Dendritic cell treated with granulocyte-macrophage colony-stimulating factor and Interleukin-4, amounts not matched to agents 40 ng/mL and 50 ng/mL, for 4 days (primary cell): Measurements from ENCODE around the gene SPRYD7.

Experiments
- H3K27ac Mint-ChIP-seq: one replicate; pipeline ENCODE4 v1.8.0; 2022; ENCODE audit warnings: mild to moderate bottlenecking, mixed read lengths
- H3K27me3 Mint-ChIP-seq: one replicate; pipeline ENCODE4 v1.8.0; 2022; ENCODE audit warnings: mild to moderate bottlenecking, mixed read lengths
- H3K36me3 Mint-ChIP-seq: one replicate; pipeline ENCODE4 v1.8.0; 2022; ENCODE audit warnings: low read depth, mixed read lengths
- H3K4me1 Mint-ChIP-seq: one replicate; pipeline ENCODE4 v1.8.0; 2022; ENCODE audit warnings: low read depth, mixed read lengths
- H3K4me3 Mint-ChIP-seq: one replicate; pipeline ENCODE4 v1.8.0; 2022; ENCODE audit warnings: mild to moderate bottlenecking, moderate library complexity, mixed read lengths
- H3K9me3 Mint-ChIP-seq: one replicate; pipeline ENCODE4 v1.8.0; 2022; ENCODE audit warnings: mixed read lengths
- intact Hi-C: fragments of 100-400 bp; cut with micrococcal nuclease; formaldehyde crosslinking; loops from one replicate; pipeline ENCODE4 v1.15.0; 2022

SPRYD7 gene

DNA sequence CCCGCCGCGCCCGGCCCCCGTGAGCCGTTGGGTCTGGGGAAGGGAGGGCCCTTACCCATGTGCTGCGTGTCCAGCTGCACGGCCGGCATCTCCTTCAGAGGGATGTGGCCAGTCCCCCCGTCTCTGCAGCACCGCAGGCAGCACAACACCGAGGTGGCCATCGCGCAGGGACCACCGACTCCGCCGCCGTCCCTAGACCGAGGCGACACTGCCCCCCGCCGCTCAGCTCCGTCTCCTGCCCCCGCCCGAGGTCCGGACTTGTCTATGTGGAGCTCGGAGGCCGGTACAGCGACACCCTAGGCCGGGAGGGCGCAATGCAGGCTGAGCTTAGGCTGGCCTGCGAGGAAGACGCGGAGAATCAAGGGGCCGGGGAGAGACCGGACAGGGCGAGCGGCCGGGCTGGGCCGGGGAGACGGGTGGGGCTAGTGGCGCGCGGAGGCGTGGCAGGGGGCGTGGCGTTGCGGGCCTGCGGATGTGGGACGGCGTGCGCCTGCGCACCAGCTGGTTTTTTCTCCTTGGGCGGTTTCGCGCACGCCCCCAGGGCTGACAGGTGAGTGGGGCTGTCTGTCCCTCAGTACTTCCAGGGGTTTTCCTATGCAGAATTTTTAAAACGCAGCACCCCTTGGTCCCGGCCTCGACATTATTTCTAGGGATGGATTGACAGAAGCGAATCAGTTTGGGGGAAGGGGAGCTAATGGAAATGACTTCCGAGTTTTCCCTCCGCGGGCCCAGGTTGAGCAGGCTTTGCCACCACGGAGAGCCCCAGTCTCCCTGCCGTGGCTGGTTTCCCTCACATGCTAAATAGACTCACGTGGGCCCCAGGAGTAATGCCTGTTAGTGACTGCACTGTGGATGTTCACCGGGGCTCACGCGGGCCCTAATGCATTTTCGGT, at the start of gene SPRYD7:
Gene SPRYD7, minus strand, starts transcription at position 266 of the 893 bp plus-strand sequence. Its CDS starts 105 bp downstream, at position 161.
- Mint-ChIP-seq H3K4me1 (peaks cover 22% of the 10 kb centered on the region), H3K27me3 (no peaks in the 10 kb centered on the region), H3K27ac (peak within 1 kb of the TSS; percentile 79), H3K9me3 (no peaks in the 10 kb centered on the region), H3K36me3 (peaks cover 16% of the 10 kb centered on the region), H3K4me3 (peak within 1 kb of the TSS; percentile 78)
- intact Hi-C loops = loop anchor here (1.0 kb wide), 2 partner anchors 61 to 143 kb away; partner anchors contain the start of gene TRIM13

DNA sequence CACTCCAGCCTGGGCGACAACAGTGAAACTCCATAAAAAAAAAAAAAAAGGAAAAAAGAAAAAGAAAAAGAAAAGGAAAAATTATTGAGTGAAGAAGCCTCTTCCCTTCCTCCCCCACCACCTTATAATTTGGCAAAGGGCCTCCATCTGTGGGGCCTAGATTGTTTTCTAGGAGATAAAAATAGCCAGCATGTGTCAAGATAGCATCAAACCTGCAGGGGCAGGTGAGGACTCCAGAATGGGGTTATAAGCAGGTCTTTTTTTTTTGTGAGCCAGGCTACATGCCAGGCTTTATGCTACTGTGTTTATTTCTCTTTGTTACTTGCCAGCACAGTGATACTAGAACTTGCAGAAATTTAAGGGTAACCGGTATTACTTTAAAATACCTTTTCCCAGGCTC, 49.0 kb upstream of the SPRYD7 start:
- H3K4me3 Mint-ChIP-seq = no peak overlapping the region
- no peaks in the 10 kb centered on the region for H3K4me1 Mint-ChIP-seq
- no peaks in the 10 kb centered on the region for H3K9me3 Mint-ChIP-seq
- H3K27ac Mint-ChIP-seq = no peak overlapping the region
- intact Hi-C loops = no loop called here
- H3K27me3 Mint-ChIP-seq = no peaks in the 10 kb centered on the region
- peaks cover 54% of the 10 kb centered on the region for H3K36me3 Mint-ChIP-seq

DNA sequence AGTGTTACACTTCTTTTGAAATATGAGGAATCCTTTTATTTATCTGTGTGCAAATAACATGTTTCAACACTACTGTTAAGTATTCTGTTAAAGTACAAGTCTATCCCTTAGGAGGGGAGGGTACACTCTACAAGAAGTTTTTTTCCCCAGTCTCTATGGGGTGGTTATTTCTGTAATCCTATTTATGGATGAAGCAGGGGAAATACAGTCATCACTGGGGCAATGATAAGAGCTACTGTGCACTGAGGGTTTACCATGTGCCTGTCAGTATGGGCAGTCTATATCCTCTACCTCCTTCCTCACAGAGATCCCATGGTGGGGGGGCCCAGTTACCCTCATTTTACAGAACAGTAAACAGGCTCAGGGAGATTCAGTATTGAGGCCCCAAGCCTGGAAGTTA, 44.1 kb upstream of the SPRYD7 start:
- intact Hi-C loops = no loop called here
- H3K36me3 Mint-ChIP-seq = peaks cover 28% of the 10 kb centered on the region
- H3K4me3 Mint-ChIP-seq = no peak overlapping the region
- H3K4me1 Mint-ChIP-seq = peaks cover 9% of the 10 kb centered on the region
- H3K27ac Mint-ChIP-seq = no peak overlapping the region
- H3K9me3 Mint-ChIP-seq = no peaks in the 10 kb centered on the region
- no peaks in the 10 kb centered on the region for H3K27me3 Mint-ChIP-seq

- peaks cover 9% of the 10 kb centered on the region for H3K4me1 Mint-ChIP-seq
- H3K9me3 Mint-ChIP-seq = no peaks in the 10 kb centered on the region
- no peaks in the 10 kb centered on the region for H3K27me3 Mint-ChIP-seq
- H3K27ac Mint-ChIP-seq = peak overlapping the region; percentile 27
- no peak overlapping the region for H3K4me3 Mint-ChIP-seq
- intact Hi-C loops = loop anchor here (2.0 to 5.0 kb wide), 4 partner anchors 555 to 1089 kb away; no protein-coding TSS in a partner anchor
- H3K36me3 Mint-ChIP-seq = peaks cover 26% of the 10 kb centered on the region
Measured at GRCh38 chr13:49977992-49978391, 41.9 kb upstream of the SPRYD7 start.

DNA sequence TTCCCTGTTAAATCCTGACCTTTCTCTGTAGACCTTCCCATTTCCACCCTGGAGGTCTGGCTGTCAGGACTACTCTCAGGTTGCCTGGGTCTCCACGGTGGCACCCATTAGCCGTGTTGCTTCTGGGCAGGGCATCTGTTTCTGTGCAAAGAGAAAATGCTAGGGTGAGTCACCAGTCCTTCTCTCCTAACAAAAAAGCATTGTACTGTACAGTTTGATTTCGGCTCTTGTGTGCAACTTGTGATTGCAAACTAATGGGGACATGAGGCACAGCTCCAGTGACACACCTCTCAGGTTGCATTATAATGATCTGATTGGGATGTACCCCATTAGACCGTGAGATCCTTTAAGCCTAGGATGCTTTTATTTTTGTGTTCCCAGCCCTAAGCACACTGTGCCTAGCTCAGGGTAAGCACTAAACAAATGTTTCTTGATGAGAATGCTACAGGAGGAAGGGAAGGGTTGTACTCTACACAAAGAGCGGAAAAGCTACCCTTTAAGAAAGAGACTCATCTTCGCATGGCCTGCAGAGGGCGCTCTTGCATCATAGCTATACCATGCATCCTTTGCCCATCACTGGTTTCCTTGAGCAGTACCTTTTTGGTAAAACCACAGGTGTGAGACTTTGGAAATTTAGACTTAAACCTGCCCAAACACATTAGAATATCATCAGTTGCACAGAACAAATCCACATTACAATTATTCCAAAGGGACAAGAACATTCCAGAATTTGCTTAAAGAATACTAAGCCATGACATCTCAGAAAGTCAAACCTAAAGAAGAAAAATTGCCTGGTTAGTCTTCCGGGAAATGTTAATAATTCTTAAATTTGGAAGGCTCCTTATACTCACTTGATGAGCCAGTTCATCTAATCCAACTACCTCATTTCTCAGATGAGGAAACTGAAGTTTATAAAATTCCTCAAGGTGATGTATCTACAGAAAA, 40.4 kb upstream of the SPRYD7 start:
- Mint-ChIP-seq H3K4me1 (peaks cover 9% of the 10 kb centered on the region), H3K4me3 (no peak overlapping the region), H3K27me3 (no peaks in the 10 kb centered on the region), H3K27ac (no peak overlapping the region), H3K36me3 (peaks cover 24% of the 10 kb centered on the region), H3K9me3 (no peaks in the 10 kb centered on the region)
- intact Hi-C loops = loop anchor here (2.0 to 5.0 kb wide), 4 partner anchors 556 to 1091 kb away; no protein-coding TSS in a partner anchor

- Mint-ChIP-seq H3K27me3 (no peaks in the 10 kb centered on the region), H3K36me3 (peaks cover 24% of the 10 kb centered on the region), H3K4me1 (peaks cover 9% of the 10 kb centered on the region), H3K27ac (no peak overlapping the region), H3K4me3 (no peak overlapping the region), H3K9me3 (no peaks in the 10 kb centered on the region)
- intact Hi-C loops = loop anchor here (2.0 to 5.0 kb wide), 4 partner anchors 557 to 1091 kb away; no protein-coding TSS in a partner anchor
Measured at GRCh38 chr13:49975826-49976225, 39.7 kb upstream of the SPRYD7 start.

DNA sequence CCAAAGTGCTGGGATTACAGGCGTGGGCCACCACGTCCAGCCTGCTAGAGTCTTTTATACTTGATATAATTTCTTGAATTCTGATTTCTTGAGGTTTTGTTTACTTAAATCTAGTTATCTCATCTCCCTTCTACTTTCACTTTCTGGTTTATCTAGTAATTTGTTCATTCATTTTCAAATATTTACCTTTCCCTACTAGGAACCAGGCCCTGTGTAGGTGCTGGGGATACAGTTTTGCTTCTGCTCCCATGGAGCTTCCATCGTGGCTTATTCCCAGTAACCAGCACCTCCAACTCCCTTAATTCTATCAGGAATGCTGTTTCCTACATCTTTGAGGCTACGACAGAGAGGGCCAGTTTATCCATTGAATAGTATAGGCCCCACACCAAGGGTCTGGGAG, 36.6 kb upstream of the SPRYD7 start:
- Mint-ChIP-seq H3K4me3 (no peak overlapping the region), H3K36me3 (peaks cover 24% of the 10 kb centered on the region), H3K9me3 (no peaks in the 10 kb centered on the region), H3K4me1 (peaks cover under 1% of the 10 kb centered on the region), H3K27me3 (no peaks in the 10 kb centered on the region), H3K27ac (no peak overlapping the region)
- intact Hi-C loops = no loop called here

DNA sequence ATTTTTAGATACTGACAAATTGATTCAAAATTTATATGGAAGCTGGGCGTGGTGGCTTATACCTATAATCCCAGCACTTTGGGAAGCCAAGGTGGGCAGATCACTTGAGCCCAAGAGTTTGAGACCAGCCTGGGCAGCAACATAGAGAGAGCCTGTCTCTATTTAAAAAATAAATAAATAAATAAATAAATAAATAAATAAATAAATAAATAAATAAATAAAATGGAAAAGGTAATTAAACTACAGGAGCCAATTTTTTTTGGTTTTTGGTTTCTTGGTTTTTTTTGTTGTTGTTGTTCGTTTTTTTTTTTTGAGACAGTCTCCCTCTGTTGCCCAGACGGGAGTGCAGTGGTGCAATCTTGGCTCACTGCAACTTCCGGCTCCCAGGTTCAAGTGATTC, 31.3 kb upstream of the SPRYD7 start:
- intact Hi-C loops = no loop called here

DNA sequence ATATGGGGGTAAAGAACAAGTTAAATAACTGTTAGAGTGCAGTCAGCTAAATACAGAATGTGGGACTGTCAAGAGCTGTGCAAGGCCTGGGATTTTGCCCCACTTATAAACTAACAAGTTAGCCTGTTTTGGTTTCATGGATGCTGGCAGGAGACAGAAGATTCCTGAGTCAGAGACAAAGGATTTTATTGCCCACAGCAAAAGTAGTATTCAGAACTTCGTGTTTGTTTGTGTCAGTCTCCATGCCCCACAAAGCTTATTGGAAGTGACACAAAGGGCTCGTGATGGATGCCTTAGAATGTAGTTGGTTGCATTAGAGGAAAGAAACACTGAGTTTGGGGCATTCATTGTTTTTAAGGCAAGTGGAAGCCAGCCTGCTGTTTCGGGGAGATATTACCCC, 22.2 kb upstream of the SPRYD7 start:
- peaks cover 8% of the 10 kb centered on the region for H3K9me3 Mint-ChIP-seq
- H3K27ac Mint-ChIP-seq = no peak overlapping the region
- intact Hi-C loops = no loop called here
- no peaks in the 10 kb centered on the region for H3K27me3 Mint-ChIP-seq
- no peak overlapping the region for H3K4me3 Mint-ChIP-seq
- peaks cover 31% of the 10 kb centered on the region for H3K36me3 Mint-ChIP-seq
- peaks cover 15% of the 10 kb centered on the region for H3K4me1 Mint-ChIP-seq

More for the DNA sequence above, 31.3 kb upstream of the SPRYD7 start:
- H3K27ac Mint-ChIP-seq = no peak overlapping the region
- no peaks in the 10 kb centered on the region for H3K4me1 Mint-ChIP-seq
- H3K27me3 Mint-ChIP-seq = no peaks in the 10 kb centered on the region
- H3K4me3 Mint-ChIP-seq = no peak overlapping the region
- H3K9me3 Mint-ChIP-seq = peaks cover 21% of the 10 kb centered on the region
- peaks cover 39% of the 10 kb centered on the region for H3K36me3 Mint-ChIP-seq

- H3K4me3 Mint-ChIP-seq = no peak overlapping the region
- no peaks in the 10 kb centered on the region for H3K27me3 Mint-ChIP-seq
- H3K27ac Mint-ChIP-seq = peak overlapping the region; percentile 26
- H3K36me3 Mint-ChIP-seq = peaks cover 17% of the 10 kb centered on the region
- peaks cover 8% of the 10 kb centered on the region for H3K9me3 Mint-ChIP-seq
- peaks cover 15% of the 10 kb centered on the region for H3K4me1 Mint-ChIP-seq
- intact Hi-C loops = no loop called here
Measured at GRCh38 chr13:49956131-49956530, 20.0 kb upstream of the SPRYD7 start.

DNA sequence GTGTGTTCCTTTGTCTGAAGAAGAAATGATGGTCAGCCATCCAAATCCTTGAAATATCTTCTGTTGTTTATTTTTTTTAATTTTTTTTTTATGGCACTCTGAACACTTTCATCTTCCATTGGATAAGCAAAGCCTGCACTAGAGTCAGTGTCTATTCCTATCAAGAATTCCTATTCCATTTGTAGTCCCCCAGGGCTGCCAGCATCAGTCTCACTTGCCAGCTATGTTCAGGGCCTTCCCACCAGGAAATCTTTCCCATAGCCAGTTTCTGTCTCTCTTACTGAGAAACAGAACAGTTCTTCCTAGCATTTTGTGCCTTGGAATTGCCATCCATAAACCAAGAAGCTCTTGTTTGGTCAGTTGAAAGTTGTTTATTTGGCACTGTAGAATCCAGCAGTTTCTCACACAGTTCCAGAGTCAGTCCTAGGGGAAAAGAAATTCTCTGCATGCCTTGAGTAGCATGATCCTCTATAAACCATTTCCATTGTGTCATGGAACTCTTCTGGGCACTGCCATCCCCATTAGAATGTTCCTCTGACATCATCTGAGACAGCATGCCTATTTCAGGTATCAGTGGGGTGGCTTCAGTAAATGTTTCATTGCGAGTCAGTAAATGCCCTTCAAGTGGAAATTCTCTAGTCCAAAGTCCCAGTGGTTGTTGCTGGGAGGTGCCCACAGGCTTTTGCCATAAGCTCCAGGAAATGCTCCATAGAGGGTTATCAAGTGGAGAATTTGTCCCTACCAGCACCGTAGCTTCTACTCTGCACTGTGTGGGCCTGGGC, 18.7 kb upstream of the SPRYD7 start:
- Mint-ChIP-seq H3K4me3 (no peak overlapping the region), H3K36me3 (peaks cover 9% of the 10 kb centered on the region), H3K27ac (no peak overlapping the region), H3K4me1 (peaks cover 15% of the 10 kb centered on the region), H3K27me3 (no peaks in the 10 kb centered on the region), H3K9me3 (peaks cover 7% of the 10 kb centered on the region)
- intact Hi-C loops = no loop called here

DNA sequence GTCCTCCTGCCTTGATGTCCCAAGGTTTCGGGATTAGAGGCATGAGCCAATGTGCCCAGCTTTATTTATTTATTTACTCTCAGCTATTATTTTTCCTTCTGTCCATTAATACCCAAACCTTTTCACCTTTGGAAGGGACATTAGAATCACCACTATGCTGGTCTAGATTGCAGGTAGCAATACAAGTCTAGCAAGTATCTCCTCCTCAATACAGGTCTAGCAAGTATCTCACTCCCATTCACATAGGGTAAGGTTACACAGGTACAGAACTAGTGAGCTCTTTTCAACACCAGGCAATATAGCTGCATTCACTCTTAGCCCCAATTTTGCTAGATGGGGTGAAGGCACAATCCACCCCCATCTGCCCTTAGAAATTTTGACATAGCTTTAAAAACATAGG, 17.4 kb upstream of the SPRYD7 start:
- intact Hi-C loops = no loop called here
- H3K27ac Mint-ChIP-seq = no peak overlapping the region
- no peaks in the 10 kb centered on the region for H3K9me3 Mint-ChIP-seq
- H3K4me3 Mint-ChIP-seq = no peak overlapping the region
- H3K27me3 Mint-ChIP-seq = no peaks in the 10 kb centered on the region
- peaks cover 15% of the 10 kb centered on the region for H3K4me1 Mint-ChIP-seq
- H3K36me3 Mint-ChIP-seq = no peaks in the 10 kb centered on the region

GRCh38 chr13:49951754-49952535, 15.8 kb upstream of the SPRYD7 start:
- H3K4me1 Mint-ChIP-seq = peaks cover 15% of the 10 kb centered on the region
- no peaks in the 10 kb centered on the region for H3K9me3 Mint-ChIP-seq
- intact Hi-C loops = no loop called here
- H3K27ac Mint-ChIP-seq = no peak overlapping the region
- no peaks in the 10 kb centered on the region for H3K36me3 Mint-ChIP-seq
- H3K4me3 Mint-ChIP-seq = no peak overlapping the region
- no peaks in the 10 kb centered on the region for H3K27me3 Mint-ChIP-seq
